ENCODE data around the gene SFMBT2.
"Not testable (repeated sequence)": the region's sequence is repeated elsewhere in the genome, so short reads cannot be mapped to it uniquely, and the experiment has no call there.

Gene SFMBT2

DNA sequence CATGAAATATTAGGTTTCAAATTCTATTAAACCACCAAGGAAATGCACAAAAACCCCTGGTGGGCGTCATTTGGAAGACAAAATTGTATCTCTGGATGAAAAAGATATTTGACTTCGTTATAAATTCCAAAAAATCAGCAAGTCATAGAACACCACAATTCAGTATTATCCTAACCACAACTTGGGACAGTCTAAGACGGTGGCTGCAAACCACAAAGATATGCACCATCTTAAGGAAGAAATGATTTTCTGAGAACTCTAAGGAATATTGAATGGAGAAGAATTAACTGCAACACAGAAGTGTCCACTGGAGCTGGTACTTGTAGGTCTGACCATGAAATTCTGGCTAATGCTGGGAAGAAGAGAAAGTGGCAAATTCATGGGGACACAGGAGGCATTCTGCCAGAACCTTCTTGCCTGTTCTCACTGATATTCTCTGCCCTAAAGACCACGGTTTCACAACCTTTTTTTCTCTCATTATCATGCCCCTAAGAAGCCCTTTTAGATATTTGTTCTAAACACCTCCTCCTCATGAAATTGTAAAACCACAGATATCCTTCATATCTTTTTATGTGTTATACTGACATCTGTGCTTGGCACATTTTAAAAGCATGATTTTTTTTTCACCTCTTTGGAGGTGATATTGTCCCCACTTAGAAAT lies 92.9 kb downstream of the SFMBT2 start:
- DNase-seq: no peak

DNA sequence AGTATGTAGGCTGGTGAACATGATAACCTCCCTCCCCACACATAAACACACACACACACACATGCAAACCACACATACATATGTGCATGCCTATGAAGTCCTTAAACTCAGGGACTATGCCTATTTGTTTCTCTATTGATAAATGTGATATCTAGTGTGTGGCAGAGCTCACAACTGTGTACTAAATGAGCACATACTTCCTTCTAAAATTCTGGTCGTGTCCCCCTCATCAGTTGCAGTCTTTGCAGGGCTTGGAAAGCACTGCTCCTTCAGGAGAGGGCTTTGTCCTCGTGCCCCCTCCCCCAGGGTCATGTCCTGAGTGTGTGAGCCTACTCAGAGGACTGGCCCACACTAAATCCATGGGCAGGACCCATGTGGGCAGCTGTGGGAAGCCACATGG lies 94.0 kb downstream of the SFMBT2 start:
- no peak for DNase-seq

DNA sequence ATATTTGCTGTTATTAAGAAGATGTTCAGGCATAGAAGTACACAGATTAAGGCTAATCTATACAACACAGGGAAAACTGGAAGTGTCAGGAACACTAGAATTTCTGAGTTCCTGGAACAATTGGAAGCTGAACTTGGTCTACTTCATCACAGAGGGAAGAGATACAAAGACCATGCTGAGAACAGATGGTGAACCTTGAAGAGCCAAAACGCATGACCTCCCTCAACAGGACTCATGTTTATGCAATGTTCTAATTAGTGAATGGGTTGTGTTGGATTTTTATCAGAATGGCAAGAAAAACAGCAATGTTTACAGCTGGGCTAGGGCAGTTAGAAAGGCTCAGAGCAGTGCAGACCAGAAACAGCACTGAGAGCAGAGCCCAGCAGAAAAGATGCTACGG lies 94.9 kb downstream of the SFMBT2 start:
- no peak for DNase-seq

DNA sequence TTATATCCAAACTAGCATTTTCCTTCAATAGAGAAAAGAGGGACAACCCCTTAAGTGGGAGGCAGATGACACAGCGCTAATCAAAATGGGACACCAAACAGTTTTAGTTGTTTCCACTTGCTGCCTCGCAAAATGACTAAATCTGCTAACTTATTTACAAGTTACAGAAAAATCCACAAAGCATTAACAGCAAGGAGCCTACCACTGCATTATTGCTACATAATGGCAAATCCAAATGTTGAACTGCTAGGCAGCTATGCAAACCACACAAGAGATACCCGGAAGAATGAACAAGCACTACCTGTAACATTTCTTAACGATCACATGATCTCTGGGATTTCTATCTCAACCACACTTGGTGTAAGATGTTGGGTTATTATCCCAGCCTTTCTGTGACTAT lies 96.7 kb downstream of the SFMBT2 start:
- DNase-seq: no peak

DNA sequence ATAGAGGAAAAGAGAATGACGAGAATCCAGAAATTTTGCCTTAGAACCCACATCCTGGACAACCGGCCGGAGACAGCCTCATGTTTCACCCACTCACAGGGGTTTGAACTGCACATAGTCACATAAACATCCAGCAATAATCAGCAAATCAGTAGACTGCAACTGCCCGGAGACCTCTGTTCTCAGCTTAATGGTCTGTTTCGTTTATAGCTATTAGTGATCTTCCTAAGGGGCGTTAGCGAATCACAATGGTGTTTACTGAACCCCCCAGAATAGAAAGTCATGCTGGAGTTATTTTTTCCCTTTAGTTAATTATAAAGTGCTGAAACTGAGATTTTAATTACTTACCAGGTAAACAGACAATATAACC lies 98.4 kb downstream of the SFMBT2 start:
- no peak for DNase-seq

DNA sequence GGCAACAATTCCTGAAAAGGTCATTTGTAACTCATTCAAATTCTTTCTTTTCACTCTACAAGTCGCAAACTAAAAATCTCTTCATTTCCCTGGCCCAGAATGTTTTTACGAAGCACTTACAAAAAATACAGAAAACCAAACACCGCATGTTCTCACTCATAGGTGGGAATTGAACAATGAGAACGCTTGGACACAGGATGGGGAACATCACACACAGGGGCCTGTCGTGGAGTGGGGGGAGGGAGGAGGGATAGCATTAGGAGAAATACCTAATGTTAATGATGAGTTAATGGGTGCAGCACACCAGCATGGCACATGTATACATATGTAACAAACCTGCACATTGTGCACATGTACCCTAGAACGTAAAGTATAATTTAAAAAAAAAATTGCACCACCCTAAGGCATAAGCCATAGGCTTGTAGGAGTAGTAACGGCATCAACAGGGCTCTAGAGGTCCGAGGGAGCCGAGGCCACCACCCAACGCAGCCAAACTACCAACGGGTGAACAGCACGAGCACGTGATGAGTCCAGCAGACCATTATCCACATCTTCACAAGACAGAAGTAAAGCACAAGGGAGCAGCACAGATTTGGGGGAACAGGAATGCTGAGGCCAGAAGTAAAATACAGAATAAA lies 98.9 kb downstream of the SFMBT2 start:
- DNase-seq: not testable (repeated sequence)

DNA sequence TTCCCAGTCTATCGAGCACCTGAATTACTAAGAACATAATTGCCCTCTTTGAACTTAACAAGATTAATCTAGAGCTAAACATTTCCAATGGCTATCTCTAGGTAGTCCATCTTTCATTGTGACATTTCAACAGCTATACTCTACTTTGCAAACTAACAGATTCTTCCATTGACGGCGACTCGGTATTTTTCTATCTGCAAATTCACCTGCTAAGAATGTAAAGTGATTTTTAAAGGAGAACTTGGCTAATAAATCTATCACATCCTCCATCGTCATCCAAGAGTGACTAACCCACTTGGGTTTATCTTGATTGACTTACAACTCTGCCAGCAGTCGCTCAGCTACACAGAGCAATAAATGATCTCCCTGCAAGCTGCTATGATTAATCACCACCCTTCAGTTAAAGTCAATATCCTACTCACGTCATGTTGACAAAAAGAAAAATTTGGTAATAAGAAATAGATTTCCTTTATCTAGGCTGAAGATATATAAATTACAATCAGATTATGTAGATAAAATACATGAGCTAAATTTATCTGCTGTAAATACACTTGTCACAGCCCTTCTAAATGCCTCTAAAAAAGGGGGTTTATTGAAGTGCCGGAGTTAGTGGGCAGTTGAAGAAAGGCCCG lies 99.5 kb downstream of the SFMBT2 start:
- no peak for DNase-seq

DNA sequence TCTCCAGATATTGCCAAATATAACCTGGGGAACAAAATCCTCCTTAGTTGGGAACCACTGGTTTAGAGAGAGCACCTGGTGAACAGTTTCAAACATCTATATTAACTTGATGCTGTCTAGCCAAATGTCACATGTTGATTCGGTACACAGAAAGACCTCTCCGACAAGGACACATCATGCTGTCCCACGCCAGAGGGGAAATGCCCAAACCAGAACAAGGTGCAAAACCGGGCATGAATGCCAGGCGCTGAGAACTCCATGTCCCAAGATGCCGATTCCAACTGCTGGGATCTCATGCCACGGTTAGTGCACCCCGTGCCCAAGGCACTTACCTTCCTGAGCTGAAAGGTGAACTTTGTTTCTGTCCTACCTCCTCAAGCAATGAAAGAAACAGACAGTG lies 100.8 kb downstream of the SFMBT2 start:
- no peak for DNase-seq

DNA sequence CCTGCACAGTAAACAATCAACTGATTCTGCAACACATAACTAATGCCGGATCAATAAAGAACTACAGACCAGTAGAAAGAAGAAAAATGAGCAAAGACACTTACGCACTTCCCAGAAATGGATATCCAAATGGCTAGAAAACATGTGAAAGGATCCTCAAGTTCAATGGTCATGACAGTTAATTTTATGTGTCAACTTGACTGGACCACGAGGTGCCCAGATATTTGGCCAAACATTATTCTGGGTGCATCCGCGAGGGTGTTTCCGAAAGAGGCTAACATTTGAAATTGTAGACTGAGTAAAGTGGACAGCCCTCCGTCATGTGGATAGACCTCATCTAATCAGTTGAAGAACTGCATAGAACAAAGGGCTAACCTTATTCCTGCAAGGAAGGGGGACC lies 102.0 kb downstream of the SFMBT2 start:
- DNase-seq: no peak

DNA sequence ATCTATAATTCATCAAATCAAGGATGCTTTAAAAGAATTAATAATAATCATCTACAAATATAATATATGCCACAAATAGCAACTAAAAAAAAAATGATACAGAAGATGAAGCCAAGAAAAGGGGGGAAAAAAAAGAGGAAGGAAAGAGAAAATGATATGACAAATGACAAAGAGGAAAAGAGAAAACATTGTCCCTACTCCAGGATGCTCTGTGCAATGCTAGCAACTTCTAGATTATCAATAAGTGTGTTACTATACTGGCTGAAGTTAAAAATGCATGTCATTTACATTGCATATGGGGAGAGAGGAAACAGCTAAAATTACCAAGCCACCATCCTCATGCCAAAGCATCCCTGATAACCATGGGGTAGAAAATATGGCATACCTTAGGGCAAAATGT lies 104.2 kb downstream of the SFMBT2 start:
- no peak for DNase-seq

DNA sequence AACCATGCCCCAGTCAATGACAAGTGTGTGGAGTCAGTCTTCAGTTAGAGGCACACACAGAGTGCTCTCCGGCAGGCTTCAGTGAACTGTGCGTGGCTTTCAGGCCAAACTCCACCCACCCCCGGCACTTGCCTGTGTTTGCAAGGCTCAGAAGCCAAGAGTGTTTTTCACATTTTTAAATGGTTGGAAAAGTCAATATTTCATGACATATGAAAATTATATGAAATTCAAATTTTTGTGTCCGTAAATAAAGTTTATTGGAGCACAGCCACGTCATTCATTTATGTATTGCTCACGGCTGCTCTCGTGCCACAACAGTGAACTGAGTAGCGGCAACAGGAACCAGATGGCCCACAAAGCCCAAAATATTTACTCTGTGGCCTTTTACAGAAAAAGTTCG lies 104.7 kb downstream of the SFMBT2 start:
- DNase-seq: no peak

DNA sequence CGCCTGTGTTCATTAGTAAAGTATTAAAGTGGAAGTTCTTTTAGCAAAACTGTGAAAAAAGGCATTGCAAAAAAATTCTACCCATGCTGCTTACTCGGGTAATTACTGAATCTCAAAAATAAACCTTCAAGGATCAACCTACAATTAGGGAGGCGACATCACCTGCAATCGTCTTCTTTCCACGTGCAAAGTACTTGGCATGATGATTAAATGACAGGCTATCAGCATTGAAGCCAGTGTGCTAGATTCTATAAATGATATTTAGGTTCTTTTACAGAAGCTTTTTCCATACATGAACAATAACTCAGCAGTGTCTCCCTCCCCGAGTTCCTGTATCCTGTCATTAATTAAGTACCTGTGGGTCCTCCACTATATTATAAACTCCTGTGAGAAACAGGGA lies 105.8 kb downstream of the SFMBT2 start:
- DNase-seq: no peak

DNA sequence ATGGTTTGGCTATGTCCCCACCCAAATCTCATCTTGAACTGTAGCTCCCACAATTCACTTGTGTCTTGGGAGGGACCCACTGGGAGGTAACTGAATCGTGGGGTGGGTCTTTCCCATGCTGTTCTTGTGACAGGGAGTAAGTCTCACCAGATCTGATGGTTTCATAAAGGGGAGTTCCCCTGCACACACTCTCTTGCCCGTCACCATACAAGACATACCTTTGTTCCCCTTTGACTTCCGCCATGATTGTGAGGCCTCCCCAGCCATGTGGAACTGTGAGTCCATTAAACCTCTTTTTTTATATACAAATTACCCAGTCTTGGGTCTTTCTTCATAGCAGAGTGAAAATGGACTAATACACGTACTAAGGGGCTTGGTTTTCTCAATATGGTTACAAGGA lies 106.7 kb downstream of the SFMBT2 start:
- no peak for DNase-seq

DNA sequence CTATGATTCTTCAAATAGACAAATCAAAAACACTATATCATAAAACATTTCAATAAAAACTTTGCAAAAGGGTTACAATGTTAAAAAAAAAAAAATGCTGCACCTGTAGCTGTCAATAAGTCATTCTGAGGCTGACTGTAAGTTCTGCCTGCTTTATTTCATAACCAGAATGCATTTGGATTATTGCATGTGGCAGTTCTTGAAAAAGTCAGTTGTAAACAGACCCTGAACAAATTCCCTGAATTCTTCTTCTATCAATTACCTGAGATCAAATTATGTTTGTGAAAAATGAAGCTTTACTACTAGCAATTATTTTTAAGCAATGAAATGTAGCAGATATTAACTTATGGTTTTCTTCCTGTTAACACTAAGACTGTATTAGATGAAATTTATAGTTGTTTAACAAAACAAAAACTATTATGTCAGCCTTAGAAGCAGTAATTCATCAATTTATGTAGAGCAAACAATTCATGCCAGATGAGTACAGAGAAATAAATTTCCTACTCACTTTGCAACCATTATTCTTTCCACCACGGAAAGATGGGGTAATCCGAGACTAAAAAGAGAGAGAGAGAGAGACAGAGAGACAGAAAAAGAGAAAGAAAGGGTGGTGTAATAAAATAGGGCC lies 107.8 kb downstream of the SFMBT2 start:
- DNase-seq: no peak

DNA sequence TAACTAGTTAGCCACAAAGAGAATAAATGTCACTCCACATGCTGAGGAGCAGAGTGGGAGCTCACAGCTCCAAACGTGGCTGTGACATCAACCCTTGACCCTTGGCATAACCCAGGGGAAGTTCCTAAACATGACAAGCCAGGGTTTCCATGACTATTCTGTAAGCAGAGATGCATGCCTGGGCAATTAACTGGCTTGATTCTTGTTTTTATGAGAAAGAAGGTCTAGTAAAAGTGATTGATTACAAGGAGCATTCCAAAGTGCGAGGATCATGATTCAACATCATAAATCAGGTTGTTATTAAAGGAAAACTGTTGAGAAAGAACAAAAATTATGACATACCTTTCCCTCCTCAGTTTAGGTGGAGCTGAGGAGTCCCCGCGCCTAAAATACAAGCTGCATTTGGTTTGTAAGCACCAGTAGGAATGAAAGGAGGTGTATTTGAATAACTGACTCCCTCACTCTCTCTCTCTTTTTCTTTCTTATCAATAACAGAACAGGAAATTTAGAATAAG lies 108.4 kb downstream of the SFMBT2 start:
- no peak for DNase-seq

DNA sequence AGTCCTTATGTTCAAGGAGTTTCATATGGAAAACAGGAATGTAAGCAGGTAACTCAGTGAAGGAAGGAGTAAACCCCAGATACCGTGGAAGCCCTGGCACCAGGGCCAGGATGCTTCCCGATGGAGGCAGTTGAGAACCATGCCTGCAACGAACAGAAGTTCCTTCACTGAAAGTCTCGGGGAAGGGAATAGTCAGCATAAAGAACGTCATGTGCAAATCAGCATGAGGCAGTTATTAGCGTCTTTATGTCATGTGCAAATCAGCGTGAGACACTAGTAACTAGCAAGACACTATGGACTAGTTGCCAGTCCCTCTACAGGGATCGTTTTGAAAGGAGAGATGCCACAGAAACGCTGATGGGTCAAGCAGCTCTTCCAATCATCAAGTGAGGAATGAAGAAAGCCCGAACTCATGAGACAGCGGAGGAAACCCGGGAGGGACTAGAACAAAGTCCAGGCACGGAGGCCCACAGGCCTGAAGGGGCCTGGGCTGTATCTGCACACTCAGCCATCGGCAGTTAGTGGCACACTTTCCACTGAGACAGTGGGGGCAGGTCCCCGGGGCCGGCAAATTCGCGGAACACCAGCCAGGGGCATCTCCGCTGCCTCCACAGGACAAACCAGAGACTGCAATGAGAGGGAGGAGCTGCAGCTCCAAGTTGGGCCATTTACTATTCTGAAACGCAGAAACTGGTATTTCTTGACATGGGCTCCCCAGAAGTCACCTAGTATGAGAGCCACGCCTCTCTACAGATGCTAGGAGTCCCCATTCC lies 109.6 kb downstream of the SFMBT2 start:
- DNase-seq: no peak

DNA sequence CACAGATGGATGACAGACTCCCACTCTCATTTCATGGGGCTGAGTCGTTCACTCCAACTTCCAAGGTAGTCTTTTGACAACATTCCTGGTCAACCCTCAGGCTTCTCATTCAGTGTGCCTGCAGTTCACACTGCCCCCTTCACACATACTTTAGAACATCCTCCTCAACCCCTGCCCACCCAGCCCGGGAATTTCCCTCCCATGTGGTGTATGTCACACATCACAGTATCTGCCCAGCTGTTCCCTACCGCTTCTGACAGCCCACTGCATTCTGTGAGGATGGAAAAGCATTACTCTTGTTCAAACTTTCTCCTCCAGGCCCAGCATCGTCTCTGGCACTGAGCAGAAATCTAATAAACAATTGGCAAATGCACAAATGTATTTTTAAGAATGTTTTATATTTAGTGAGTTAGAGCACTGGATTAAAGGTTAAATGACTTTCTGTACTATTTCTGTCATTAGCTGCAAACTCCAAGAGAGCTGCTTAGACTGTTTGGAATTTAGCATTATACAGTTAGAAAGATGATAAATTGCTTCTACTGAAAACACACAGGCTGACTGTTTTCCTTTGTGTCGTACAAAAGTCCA lies 110.4 kb downstream of the SFMBT2 start:
- DNase-seq: no peak

DNA sequence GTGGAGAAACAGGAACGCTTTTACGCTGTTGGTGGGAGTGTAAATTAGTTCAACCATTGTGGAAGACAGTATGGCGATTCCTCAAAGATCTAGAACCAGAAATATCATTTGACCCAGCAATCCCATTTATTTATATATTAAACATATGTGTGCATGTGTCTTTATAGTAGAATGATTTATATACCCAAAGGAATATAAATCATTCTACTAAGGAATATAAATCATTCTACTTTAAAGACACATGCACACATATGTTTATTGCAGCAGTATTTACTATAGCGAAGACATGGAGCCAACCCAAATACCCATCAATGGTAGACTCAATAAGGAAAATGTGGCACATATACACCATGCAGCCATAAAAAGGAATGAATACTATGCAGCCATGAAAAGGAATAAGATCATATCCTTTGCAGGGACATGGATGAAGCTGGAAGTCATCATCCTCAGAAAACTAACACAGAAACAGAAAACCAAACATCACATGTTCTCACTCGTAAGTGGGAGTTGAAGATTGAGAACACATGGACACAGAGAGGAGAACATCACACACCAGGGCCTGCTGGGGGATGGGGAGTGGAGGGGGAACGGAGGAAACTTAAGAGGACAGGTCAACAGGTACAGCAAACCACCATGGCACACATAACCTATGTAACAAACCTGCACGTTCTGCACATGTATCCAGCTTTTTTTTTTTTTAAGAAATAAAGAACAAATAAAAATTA lies 111.1 kb downstream of the SFMBT2 start:
- DNase-seq: not testable (repeated sequence)

DNA sequence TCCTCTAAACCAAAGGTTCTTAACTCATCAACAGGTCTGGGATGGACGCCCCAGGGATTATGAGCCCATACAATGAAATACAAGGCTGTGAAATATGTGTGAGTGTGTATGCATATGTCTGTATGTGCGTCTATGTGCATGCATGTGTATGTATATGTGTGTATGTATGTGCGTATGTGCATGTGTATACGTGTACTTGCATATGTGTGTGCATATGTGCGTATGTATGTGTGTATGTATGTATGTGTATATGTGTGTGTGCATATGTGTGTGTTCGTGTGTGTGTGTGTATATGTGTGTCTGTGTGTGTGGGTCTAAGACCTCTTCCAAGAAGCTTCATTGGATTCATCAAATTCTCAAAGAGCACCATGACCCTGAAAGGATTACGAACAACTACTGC lies 112.3 kb downstream of the SFMBT2 start:
- DNase-seq: no peak

DNA sequence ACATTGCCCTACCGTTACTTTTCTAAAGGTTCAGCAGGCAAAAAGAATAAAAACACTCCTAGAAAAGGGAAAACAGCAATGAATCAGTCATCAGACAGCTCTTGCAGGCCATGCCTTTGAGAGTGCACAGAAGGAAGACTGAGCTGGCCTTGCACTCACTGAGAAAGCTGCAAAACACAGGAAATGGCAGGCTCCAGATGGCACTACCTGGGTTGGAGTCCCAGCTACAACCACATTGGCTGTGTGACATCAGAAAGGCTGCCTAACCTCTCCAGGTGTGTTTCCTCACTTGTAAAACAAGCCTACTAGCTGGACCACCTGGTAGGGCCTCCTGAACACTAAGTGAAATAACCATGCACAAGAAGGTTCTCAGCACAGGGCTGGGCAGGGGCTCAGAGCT lies 113.7 kb downstream of the SFMBT2 start:
- no peak for DNase-seq

DNA sequence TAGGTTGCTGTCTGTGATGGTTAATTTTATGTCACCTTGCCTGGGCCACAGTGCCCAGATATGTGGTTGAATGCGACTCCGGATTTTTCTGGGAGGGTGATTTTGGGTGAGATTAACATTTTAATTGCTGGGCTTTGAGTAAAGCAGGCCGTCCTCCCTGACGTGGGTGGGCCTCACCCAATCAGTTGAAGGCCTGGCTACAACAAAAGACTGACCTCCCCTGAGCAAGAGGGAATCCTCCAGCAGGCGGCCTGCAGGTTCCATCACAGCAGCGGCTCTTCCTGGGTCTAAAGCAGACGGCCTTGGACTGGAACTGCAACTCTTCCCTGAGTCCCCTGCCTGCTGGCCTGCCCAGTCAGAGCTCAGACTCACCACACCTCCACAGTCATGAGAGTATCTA lies 114.2 kb downstream of the SFMBT2 start:
- DNase-seq: no peak

DNA sequence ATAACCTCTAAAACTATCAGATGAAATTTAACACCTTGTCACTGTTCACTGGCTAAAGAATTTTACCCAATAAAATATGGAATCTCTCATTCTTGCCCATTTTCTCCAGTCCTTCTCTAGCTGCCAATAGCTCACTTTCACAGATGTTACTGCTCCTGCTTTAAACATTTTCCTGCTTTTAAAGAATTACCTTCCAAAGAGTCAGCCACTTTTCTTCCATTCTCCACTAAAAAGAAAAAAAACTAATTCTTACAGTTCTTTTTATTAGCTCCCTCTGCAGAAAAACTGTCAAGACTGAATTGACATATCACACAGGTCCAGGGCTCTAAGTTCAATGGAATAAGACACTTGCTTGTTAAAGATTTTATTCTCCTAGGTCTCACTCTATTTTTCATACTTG lies 114.8 kb downstream of the SFMBT2 start:
- no peak for DNase-seq

All from NCI-H1694 (cell line).